ENCODE results near the gene WDR45.

Gene WDR45

DNA sequence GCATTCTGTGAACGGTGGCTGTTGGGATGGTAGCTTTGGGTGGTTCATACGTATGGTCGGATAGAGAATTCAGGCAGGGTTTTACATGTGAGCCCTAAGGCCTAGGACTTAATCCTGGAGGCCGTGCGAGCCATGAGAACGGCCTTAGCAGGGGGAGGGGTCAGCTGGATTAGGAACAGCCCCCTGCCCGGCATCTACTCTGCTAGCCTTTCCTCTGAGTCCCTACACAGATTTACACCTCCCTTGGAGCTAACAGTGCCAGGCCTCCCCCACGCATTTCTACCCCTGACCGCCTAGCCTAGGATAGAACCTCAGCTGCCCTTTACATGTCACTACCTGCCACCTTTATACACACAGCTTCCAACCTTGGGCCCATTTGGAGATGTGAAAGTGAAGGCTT, 13.0 kb downstream of the WDR45 start:
- no peaks in the 10 kb centered on the region for H3K27me3 ChIP-seq (ENCODE audit: insufficient read depth, low read depth)
- no peak overlapping the region for H3K4me3 ChIP-seq (IDR thresholded peaks at IDR 0.05; ENCODE audit: insufficient read depth, low read depth, low read length)
- no peaks in the 10 kb centered on the region for H3K36me3 ChIP-seq (ENCODE audit: insufficient read depth)
- no peak overlapping the region for H3K27ac ChIP-seq
- no peak for TF ChIP-seq CTCF (conservative IDR thresholded peaks at IDR 0.05; ENCODE audit: low read depth, low read length)
- no peaks in the 10 kb centered on the region for H4K20me1 ChIP-seq (ENCODE audit: insufficient read depth)
- no peaks in the 10 kb centered on the region for H3K79me2 ChIP-seq (ENCODE audit: insufficient read depth, low read depth)
- H3K4me2 ChIP-seq = no peak overlapping the region
- no peaks in the 10 kb centered on the region for H3K4me1 ChIP-seq (ENCODE audit: low read depth, poor library complexity, severe bottlenecking)
- no peak overlapping the region for H2AFZ ChIP-seq (ENCODE audit: low read depth)
- no peak overlapping the region for H3K9ac ChIP-seq

DNA sequence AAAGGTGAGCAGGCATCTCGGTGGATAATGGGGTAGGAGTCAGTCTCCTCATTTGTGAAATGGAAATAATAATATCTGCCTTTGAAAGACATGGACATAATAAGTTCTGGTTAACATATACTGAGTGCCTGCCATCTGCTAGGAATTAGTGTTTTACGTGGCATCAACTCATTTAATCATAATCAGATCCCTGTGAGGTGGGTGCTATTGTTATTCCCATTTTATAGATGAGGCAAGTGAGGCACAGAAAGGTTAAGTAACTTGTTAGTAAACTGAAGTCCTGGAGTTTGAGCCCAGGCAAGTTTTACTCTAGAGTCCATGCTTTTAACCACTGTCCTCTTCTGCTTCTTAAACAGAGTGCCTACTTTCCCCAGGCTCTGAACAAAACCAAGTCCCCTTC, 13.4 kb downstream of the WDR45 start:
- Histone ChIP-seq H3K36me3 (ENCODE audit: insufficient read depth) (no peaks in the 10 kb centered on the region), H3K79me2 (ENCODE audit: insufficient read depth, low read depth) (no peaks in the 10 kb centered on the region), H3K4me1 (ENCODE audit: low read depth, poor library complexity, severe bottlenecking) (no peaks in the 10 kb centered on the region), H3K27ac (no peak overlapping the region), H3K9ac (no peak overlapping the region), H3K4me2 (no peak overlapping the region), H3K4me3 (IDR thresholded peaks at IDR 0.05; ENCODE audit: insufficient read depth, low read depth, low read length) (no peak overlapping the region), H4K20me1 (ENCODE audit: insufficient read depth) (no peaks in the 10 kb centered on the region), H2AFZ (ENCODE audit: low read depth) (no peak overlapping the region), H3K27me3 (ENCODE audit: insufficient read depth, low read depth) (no peaks in the 10 kb centered on the region)
- TF ChIP-seq CTCF (conservative IDR thresholded peaks at IDR 0.05; ENCODE audit: low read depth, low read length) = no peak

- Histone ChIP-seq H3K4me3 (IDR thresholded peaks at IDR 0.05; ENCODE audit: insufficient read depth, low read depth, low read length) (no peak overlapping the region), H3K4me1 (ENCODE audit: low read depth, poor library complexity, severe bottlenecking) (no peaks in the 10 kb centered on the region), H3K79me2 (ENCODE audit: insufficient read depth, low read depth) (no peaks in the 10 kb centered on the region), H3K27ac (no peak overlapping the region), H2AFZ (ENCODE audit: low read depth) (no peak overlapping the region), H3K9ac (no peak overlapping the region), H3K27me3 (ENCODE audit: insufficient read depth, low read depth) (no peaks in the 10 kb centered on the region), H3K4me2 (no peak overlapping the region), H4K20me1 (ENCODE audit: insufficient read depth) (no peaks in the 10 kb centered on the region), H3K36me3 (ENCODE audit: insufficient read depth) (no peaks in the 10 kb centered on the region)
- no peak for TF ChIP-seq CTCF (conservative IDR thresholded peaks at IDR 0.05; ENCODE audit: low read depth, low read length)
These were observed 15.0 kb downstream of the WDR45 start for GRCh38 chrX:49064735-49065134.

GRCh38 chrX:49064303-49064702, 15.4 kb downstream of the WDR45 start:
- Histone ChIP-seq H3K27ac (no peak overlapping the region), H3K27me3 (ENCODE audit: insufficient read depth, low read depth) (no peaks in the 10 kb centered on the region), H4K20me1 (ENCODE audit: insufficient read depth) (no peaks in the 10 kb centered on the region), H3K4me3 (IDR thresholded peaks at IDR 0.05; ENCODE audit: insufficient read depth, low read depth, low read length) (no peak overlapping the region), H3K9ac (no peak overlapping the region), H3K36me3 (ENCODE audit: insufficient read depth) (no peaks in the 10 kb centered on the region), H3K79me2 (ENCODE audit: insufficient read depth, low read depth) (no peaks in the 10 kb centered on the region), H3K4me1 (ENCODE audit: low read depth, poor library complexity, severe bottlenecking) (no peaks in the 10 kb centered on the region), H2AFZ (ENCODE audit: low read depth) (no peak overlapping the region), H3K4me2 (no peak overlapping the region)
- TF ChIP-seq CTCF (conservative IDR thresholded peaks at IDR 0.05; ENCODE audit: low read depth, low read length) = no peak

- Histone ChIP-seq H3K4me1 (ENCODE audit: low read depth, poor library complexity, severe bottlenecking) (no peaks in the 10 kb centered on the region), H3K36me3 (ENCODE audit: insufficient read depth) (no peaks in the 10 kb centered on the region), H3K4me2 (no peak overlapping the region), H3K27me3 (ENCODE audit: insufficient read depth, low read depth) (no peaks in the 10 kb centered on the region), H4K20me1 (ENCODE audit: insufficient read depth) (no peaks in the 10 kb centered on the region), H3K27ac (no peak overlapping the region), H3K79me2 (ENCODE audit: insufficient read depth, low read depth) (no peaks in the 10 kb centered on the region), H3K4me3 (IDR thresholded peaks at IDR 0.05; ENCODE audit: insufficient read depth, low read depth, low read length) (no peak overlapping the region), H3K9ac (no peak overlapping the region), H2AFZ (ENCODE audit: low read depth) (no peak overlapping the region)
- TF ChIP-seq CTCF (conservative IDR thresholded peaks at IDR 0.05; ENCODE audit: low read depth, low read length) = no peak
These were observed 16.0 kb downstream of the WDR45 start for GRCh38 chrX:49063715-49064114.
